CD4-positive, CD25-positive, alpha-beta regulatory T cell (primary cell): ENCODE measurements around the gene PRKAG2. TPM values are rescaled to one million over a fixed set of nuclear protein-coding genes. Genes with fewer than 3 reads are reported as not detected.

ENCODE experiments used
- ATAC-seq, 2 donors: fragments of 150-1000 bp; cut with Tn5 transposase; one replicate each; pipeline ENCODE4 v1.10.0; 2021; ENCODE audit warnings: low read depth in 2 of 2, moderate number of reproducible peaks in 2 of 2, moderate library complexity in 1 of 2
- DNase-seq, 3 donors: peaks; one replicate each; pipeline versions ENCODE4 v3.0.0 to v3.0.0-alpha.2; 2012 to 2022; ENCODE audit warnings: mixed read lengths in 1 of 3
- H3K27ac ChIP-seq: one replicate; pipeline ENCODE4 v1.7.0; 2013; ENCODE audit warnings: mild to moderate bottlenecking, low read length; ENCODE audit not compliant: insufficient read depth, poor library complexity, severe bottlenecking
- H3K27me3 ChIP-seq: one replicate; pipeline ENCODE4 v1.7.0; 2013; ENCODE audit warnings: low read length; ENCODE audit not compliant: control insufficient read depth, insufficient read depth
- H3K36me3 ChIP-seq: one replicate; pipeline ENCODE4 v1.7.0; 2013; ENCODE audit warnings: mild to moderate bottlenecking, low read length, moderate library complexity; ENCODE audit not compliant: control insufficient read depth, insufficient read depth
- H3K4me1 ChIP-seq: 2 replicates; pipeline ENCODE4 v1.7.0; 2013; ENCODE audit warnings: mild to moderate bottlenecking, low read length; ENCODE audit not compliant: insufficient read depth, control insufficient read depth, poor library complexity, severe bottlenecking
- H3K4me3 ChIP-seq: one replicate; pipeline ENCODE4 v1.7.0; 2013; ENCODE audit warnings: low read depth, mild to moderate bottlenecking, low read length, moderate library complexity
- H3K9me3 ChIP-seq, 2 experiments: 1 replicate in 1 of 2; 2 replicates in 1 of 2; pipeline ENCODE4 v1.7.0; 2013; ENCODE audit warnings: low read length in 2 of 2, mild to moderate bottlenecking in 1 of 2, moderate library complexity in 1 of 2; ENCODE audit not compliant: control insufficient read depth in 2 of 2
- H3K27ac Mint-ChIP-seq, 3 donors: one replicate each; pipeline ENCODE4 v1.8.0; 2020 to 2022; ENCODE audit warnings: mild to moderate bottlenecking in 3 of 3, mixed read lengths in 3 of 3, moderate library complexity in 2 of 3
- H3K27me3 Mint-ChIP-seq: one replicate; pipeline ENCODE4 v1.8.0; 2022; ENCODE audit warnings: mild to moderate bottlenecking, mixed read lengths
- H3K36me3 Mint-ChIP-seq: one replicate; pipeline ENCODE4 v1.8.0; 2020; ENCODE audit warnings: mixed read lengths
- H3K4me1 Mint-ChIP-seq, 4 donors: one replicate each; pipeline ENCODE4 v1.8.0; 2020 to 2022; ENCODE audit warnings: mixed read lengths in 4 of 4, mild to moderate bottlenecking in 1 of 4
- H3K4me3 Mint-ChIP-seq, 4 donors: one replicate each; pipeline ENCODE4 v1.8.0; 2020 to 2022; ENCODE audit warnings: mild to moderate bottlenecking in 4 of 4, mixed read lengths in 4 of 4, moderate library complexity in 3 of 4
- H3K9me3 Mint-ChIP-seq, 7 donors: one replicate each; pipeline ENCODE4 v1.8.0; 2020 to 2022; ENCODE audit warnings: mixed read lengths in 7 of 7, mild to moderate bottlenecking in 3 of 7, moderate library complexity in 2 of 7
- polyA plus RNA-seq, 4 donors: library from polyadenylated mRNA; unstranded; fragments of 300-500 nt; fragmentation: Illumina TruSeq; gene quantifications; one replicate each; pipeline ENCODE4 v1.2.3, GENCODE V29; 2021
- total RNA-seq: library from RNA; stranded (reverse); gene quantifications from one replicate; pipeline ENCODE4 v1.2.3, GENCODE V29; 2022

The PRKAG2 gene
- total and polyA plus RNA-seq, 5 donors from 2014 or later: 19.9 to 43.0 (median 26.1) TPM

- Mint-ChIP-seq H3K4me1 (peaks cover 0 to 9% (median 2%) of the 10 kb centered on the region in 4 donors), H3K36me3 (peaks cover 14% of the 10 kb centered on the region), H3K4me3 (no peak overlapping the region), H3K27me3 (no peaks in the 10 kb centered on the region), H3K9me3 (no peaks in the 10 kb centered on the region), H3K27ac (no peak overlapping the region)
- Histone ChIP-seq H3K36me3 (peaks cover 17% of the 10 kb centered on the region), H3K9me3 (no peaks in the 10 kb centered on the region), H3K27me3 (no peaks in the 10 kb centered on the region), H3K27ac (no peak overlapping the region), H3K4me3 (no peak overlapping the region), H3K4me1 (no peaks in the 10 kb centered on the region)
- ATAC-seq (no peak), DNase-seq (no peak)
Measured at GRCh38 chr7:151553356-151553755, 323.6 kb downstream of the PRKAG2 start.

GRCh38 chr7:151552352-151553028 is 324.4 kb downstream of the PRKAG2 start:
- Mint-ChIP-seq H3K9me3 (no peaks in the 10 kb centered on the region), H3K4me1 (peaks cover 0 to 9% (median 2%) of the 10 kb centered on the region in 4 donors), H3K27ac (peak overlapping the region in 1 of 3 donors; percentile 80), H3K36me3 (peaks cover 10% of the 10 kb centered on the region), H3K27me3 (peaks cover under 1% of the 10 kb centered on the region), H3K4me3 (no peak overlapping the region)
- no peaks in the 10 kb centered on the region for H3K9me3 ChIP-seq
- no peak overlapping the region for H3K27ac ChIP-seq
- H3K36me3 ChIP-seq: peaks cover 11% of the 10 kb centered on the region
- no peak overlapping the region for H3K4me3 ChIP-seq
- H3K4me1 ChIP-seq: no peaks in the 10 kb centered on the region
- ATAC-seq: no peak
- no peaks in the 10 kb centered on the region for H3K27me3 ChIP-seq
- DNase-seq: no peak

GRCh38 chr7:151551820-151552219 is 325.1 kb downstream of the PRKAG2 start:
- Histone ChIP-seq H3K4me1 (peaks cover 4% of the 10 kb centered on the region), H3K4me3 (no peak overlapping the region), H3K27ac (no peak overlapping the region), H3K9me3 (no peaks in the 10 kb centered on the region), H3K36me3 (peaks cover 6% of the 10 kb centered on the region), H3K27me3 (no peaks in the 10 kb centered on the region)
- DNase-seq (no peak), ATAC-seq (no peak)
- Mint-ChIP-seq H3K4me3 (no peak overlapping the region), H3K27me3 (peaks cover 7% of the 10 kb centered on the region), H3K9me3 (no peaks in the 10 kb centered on the region), H3K4me1 (peaks cover 0 to 12% (median 8%) of the 10 kb centered on the region in 4 donors), H3K27ac (peak overlapping the region in 1 of 3 donors; percentile 24), H3K36me3 (peaks cover 8% of the 10 kb centered on the region)

- Mint-ChIP-seq H3K27ac (no peak overlapping the region), H3K9me3 (no peaks in the 10 kb centered on the region), H3K36me3 (no peaks in the 10 kb centered on the region), H3K4me3 (no peak overlapping the region), H3K27me3 (peaks cover 12% of the 10 kb centered on the region), H3K4me1 (peaks cover 0 to 15% (median 13%) of the 10 kb centered on the region in 4 donors)
- ATAC-seq: no peak
- Histone ChIP-seq H3K9me3 (no peaks in the 10 kb centered on the region), H3K4me1 (peaks cover 7% of the 10 kb centered on the region), H3K4me3 (no peak overlapping the region), H3K27me3 (no peaks in the 10 kb centered on the region), H3K36me3 (no peaks in the 10 kb centered on the region), H3K27ac (no peak overlapping the region)
- peak in 1 of 3 donors; percentile 17 for DNase-seq
Measured at GRCh38 chr7:151550656-151551286, 326.1 kb downstream of the PRKAG2 start.

- H3K27ac ChIP-seq: no peak overlapping the region
- Mint-ChIP-seq H3K27me3 (peaks cover 22% of the 10 kb centered on the region), H3K4me3 (no peak overlapping the region), H3K27ac (no peak overlapping the region), H3K4me1 (peaks cover 0 to 15% (median 13%) of the 10 kb centered on the region in 4 donors), H3K36me3 (no peaks in the 10 kb centered on the region), H3K9me3 (no peaks in the 10 kb centered on the region)
- no peaks in the 10 kb centered on the region for H3K27me3 ChIP-seq
- no peak for DNase-seq
- H3K9me3 ChIP-seq: no peaks in the 10 kb centered on the region
- H3K4me1 ChIP-seq: peaks cover 7% of the 10 kb centered on the region
- ATAC-seq: no peak
- no peaks in the 10 kb centered on the region for H3K36me3 ChIP-seq
- H3K4me3 ChIP-seq: no peak overlapping the region
Measured at GRCh38 chr7:151549644-151550043, 327.3 kb downstream of the PRKAG2 start.

- no peaks in the 10 kb centered on the region for H3K36me3 Mint-ChIP-seq
- Histone ChIP-seq H3K4me1 (peaks cover 7% of the 10 kb centered on the region), H3K36me3 (no peaks in the 10 kb centered on the region), H3K4me3 (no peak overlapping the region), H3K27ac (no peak overlapping the region), H3K9me3 (no peaks in the 10 kb centered on the region), H3K27me3 (no peaks in the 10 kb centered on the region)
- peaks cover 24% of the 10 kb centered on the region for H3K27me3 Mint-ChIP-seq
- DNase-seq (no peak), ATAC-seq (no peak)
- no peak overlapping the region for H3K27ac Mint-ChIP-seq
- no peaks in the 10 kb centered on the region for H3K9me3 Mint-ChIP-seq
- H3K4me3 Mint-ChIP-seq: no peak overlapping the region
- peaks cover 0 to 15% (median 13%) of the 10 kb centered on the region in 4 donors for H3K4me1 Mint-ChIP-seq
Measured at GRCh38 chr7:151549083-151549482, 327.8 kb downstream of the PRKAG2 start.

GRCh38 chr7:151544183-151544582 is 332.7 kb downstream of the PRKAG2 start:
- H3K4me1 Mint-ChIP-seq: peaks cover 0 to 14% (median 7%) of the 10 kb centered on the region in 4 donors
- no peaks in the 10 kb centered on the region for H3K27me3 ChIP-seq
- peaks cover 7% of the 10 kb centered on the region for H3K4me1 ChIP-seq
- peak overlapping the region in 1 of 4 donors; percentile 49 for H3K4me3 Mint-ChIP-seq
- no peaks in the 10 kb centered on the region for H3K36me3 ChIP-seq
- H3K27me3 Mint-ChIP-seq: peaks cover 32% of the 10 kb centered on the region
- no peak for ATAC-seq
- DNase-seq: no peak
- H3K9me3 ChIP-seq: no peaks in the 10 kb centered on the region
- H3K27ac ChIP-seq: no peak overlapping the region
- no peaks in the 10 kb centered on the region for H3K9me3 Mint-ChIP-seq
- H3K36me3 Mint-ChIP-seq: no peaks in the 10 kb centered on the region
- H3K4me3 ChIP-seq: no peak overlapping the region
- H3K27ac Mint-ChIP-seq: no peak overlapping the region
